PFSK-1 (cell line): ENCODE results near the gene RRH.

ENCODE experiments used
- FOXP2 ChIP-seq: optimal IDR thresholded peaks from 2 replicates; pipeline ENCODE3; 2011; ENCODE audit warnings: borderline replicate concordance, control low read depth, inconsistent platforms; ENCODE audit not compliant: insufficient read depth; ENCODE audit errors: extremely low read length, extremely low read depth
- POLR2AphosphoS5 ChIP-seq: IDR thresholded peaks from 2 replicates; pipeline ENCODE4 v1.6.1; 2012; ENCODE audit warnings: low read depth, mild to moderate bottlenecking, control low read depth, low read length, moderate library complexity
- REST ChIP-seq, 2 experiments: IDR thresholded peaks; 2 replicates each; pipeline versions ENCODE4 v1.6.1 to v1.8.0; 2011 to 2012; ENCODE audit warnings: low read depth in 2 of 2, low read length in 2 of 2, control low read depth in 1 of 2, inconsistent platforms in 1 of 2, mild to moderate bottlenecking in 1 of 2, moderate library complexity in 1 of 2; ENCODE audit not compliant: insufficient read depth in 1 of 2
- SIN3A ChIP-seq: IDR thresholded peaks from 2 replicates; pipeline ENCODE4 v1.6.1; 2012; ENCODE audit warnings: mild to moderate bottlenecking, low read length, moderate library complexity, borderline replicate concordance; ENCODE audit not compliant: insufficient read depth
- TAF1 ChIP-seq: IDR thresholded peaks from 2 replicates; pipeline ENCODE4 v1.6.1; 2012; ENCODE audit warnings: low read length, control low read depth, borderline replicate concordance; ENCODE audit not compliant: insufficient read depth

Gene RRH

GRCh38 chr4:109875106-109875505, 47.3 kb downstream of the RRH start:
- TF ChIP-seq REST (IDR thresholded peaks at IDR 0.05; ENCODE audit: insufficient read depth in 1 of 2, low read depth in 2 of 2, low read length in 2 of 2) (no peak), TAF1 (no peak), POLR2AphosphoS5 (no peak), FOXP2 (no peak), SIN3A (no peak)

- TF ChIP-seq POLR2AphosphoS5 (no peak), TAF1 (no peak), SIN3A (no peak), REST (IDR thresholded peaks at IDR 0.05; ENCODE audit: insufficient read depth in 1 of 2, low read depth in 2 of 2, low read length in 2 of 2) (no peak), FOXP2 (no peak)
Measured at GRCh38 chr4:109876634-109877265, 49.0 kb downstream of the RRH start.

DNA sequence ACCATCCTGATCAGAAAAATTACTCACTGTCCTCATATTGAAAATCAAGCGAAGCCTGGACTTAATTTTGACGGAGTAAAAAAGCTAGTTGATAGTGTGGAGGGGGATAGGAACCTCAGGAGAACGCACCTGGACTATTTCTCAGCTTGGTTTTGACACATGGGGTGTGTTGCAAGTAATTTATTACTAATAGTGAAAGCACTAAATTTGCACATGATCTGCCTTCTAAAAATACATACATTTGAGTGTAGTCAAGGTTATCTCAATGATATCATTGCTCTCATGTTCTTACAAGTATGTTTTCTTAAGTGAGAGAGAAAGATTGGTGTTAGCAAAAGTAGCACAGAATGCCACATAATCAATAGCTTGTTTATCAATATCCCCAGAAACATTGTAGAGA, 49.6 kb downstream of the RRH start:
- no peak for TF ChIP-seq TAF1
- TF ChIP-seq FOXP2, result no peak
- TF ChIP-seq SIN3A, result no peak
- no peak for TF ChIP-seq POLR2AphosphoS5
- TF ChIP-seq REST (IDR thresholded peaks at IDR 0.05; ENCODE audit: insufficient read depth in 1 of 2, low read depth in 2 of 2, low read length in 2 of 2), result no peak

DNA sequence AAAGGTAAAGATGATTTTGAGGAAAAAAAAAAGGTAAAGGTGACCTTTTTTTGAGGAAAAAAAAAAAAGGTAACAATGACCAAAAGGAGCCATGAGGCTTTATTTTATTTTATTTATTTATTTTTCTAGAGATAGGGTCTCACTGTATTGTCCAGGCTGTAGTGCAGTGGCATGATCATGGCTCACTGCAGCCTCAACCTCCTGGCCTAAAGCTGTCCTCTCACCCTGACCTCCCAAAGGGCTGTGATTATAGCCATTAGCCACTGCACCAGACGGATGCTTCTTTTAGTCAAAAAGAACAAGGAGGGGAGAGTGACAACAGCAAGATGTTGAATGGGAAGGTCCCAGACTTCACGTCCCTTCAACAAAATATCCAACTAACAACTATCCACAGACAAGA, 50.6 kb downstream of the RRH start:
- TF ChIP-seq TAF1 (no peak), FOXP2 (no peak), REST (IDR thresholded peaks at IDR 0.05; ENCODE audit: insufficient read depth in 1 of 2, low read depth in 2 of 2, low read length in 2 of 2) (no peak), SIN3A (no peak), POLR2AphosphoS5 (no peak)

GRCh38 chr4:109879081-109879480, 51.3 kb downstream of the RRH start:
- no peak for TF ChIP-seq POLR2AphosphoS5
- TF ChIP-seq FOXP2, result no peak
- TF ChIP-seq SIN3A, result no peak
- no peak for TF ChIP-seq REST (IDR thresholded peaks at IDR 0.05; ENCODE audit: insufficient read depth in 1 of 2, low read depth in 2 of 2, low read length in 2 of 2)
- TF ChIP-seq TAF1, result no peak
